SH-SY5Y (cell line): Measurements from ENCODE around the gene JAKMIP1.

Source experiments
- GATA2 ChIP-seq: IDR thresholded peaks from 2 replicates; pipeline ENCODE4 v1.6.1; 2011; ENCODE audit warnings: mild to moderate bottlenecking, low read depth, low read length
- GATA3 ChIP-seq: IDR thresholded peaks from 2 replicates; pipeline ENCODE4 v1.6.1; 2011; ENCODE audit warnings: low read depth, mild to moderate bottlenecking, low read length, moderate library complexity

- no peak for TF ChIP-seq GATA2
- no peak for TF ChIP-seq GATA3
Observed at GRCh38 chr4:6221851-6222760, 21.8 kb upstream of the JAKMIP1 start.
